Hepatocyte (in vitro differentiated cells): ENCODE measurements around the gene IGDCC3. TPM values are rescaled to one million over a fixed set of nuclear protein-coding genes. Genes with fewer than 3 reads are reported as not detected.
A peak's percentile ranks its signal among the peaks of the same experiment; 100 is the strongest.

Source experiments
- DNase-seq: peaks from one replicate; pipeline ENCODE4 v3.0.0-alpha.2; 2016; ENCODE audit warnings: low spot score
- H2AFZ ChIP-seq: fragments of 200-600 bp; sonication (generic); 2 replicates; pipeline ENCODE4 v1.6.0; 2016; ENCODE audit warnings: antibody characterized with exemption, mild to moderate bottlenecking
- H3K27ac ChIP-seq: fragments of 200-600 bp; sonication (generic); 2 replicates; pipeline ENCODE4 v1.5.1; 2016; ENCODE audit warnings: mild to moderate bottlenecking
- H3K27me3 ChIP-seq: fragments of 200-600 bp; sonication (generic); 2 replicates; pipeline ENCODE4 v1.6.1; 2016
- H3K36me3 ChIP-seq: fragments of 200-600 bp; sonication (generic); replicated peaks from 2 replicates; pipeline ENCODE4 v1.5.1; 2016; ENCODE audit warnings: low read depth; ENCODE audit not compliant: insufficient read depth
- H3K4me1 ChIP-seq: fragments of 200-600 bp; sonication (generic); 2 replicates; pipeline ENCODE4 v1.5.1; 2016; ENCODE audit warnings: mild to moderate bottlenecking, moderate library complexity; ENCODE audit not compliant: insufficient read depth
- H3K4me2 ChIP-seq: fragments of 200-600 bp; sonication (generic); 2 replicates; pipeline ENCODE4 v1.6.0; 2016
- H3K4me3 ChIP-seq: fragments of 200-600 bp; sonication (generic); 2 replicates; pipeline ENCODE4 v1.5.1; 2016; ENCODE audit warnings: mild to moderate bottlenecking
- H3K79me2 ChIP-seq: fragments of 200-600 bp; sonication (generic); 2 replicates; pipeline ENCODE4 v1.6.0; 2017; ENCODE audit warnings: mild to moderate bottlenecking
- H3K9me2 ChIP-seq: fragments of 200-600 bp; sonication (generic); replicated peaks from 2 replicates; pipeline ENCODE4 v1.6.0; 2017; ENCODE audit warnings: mild to moderate bottlenecking; ENCODE audit not compliant: insufficient read depth
- H3K9me3 ChIP-seq: fragments of 200-600 bp; sonication (generic); 2 replicates; pipeline ENCODE4 v1.5.1; 2016; ENCODE audit warnings: low read depth, mild to moderate bottlenecking
- H4K20me1 ChIP-seq: fragments of 200-600 bp; sonication (generic); 2 replicates; pipeline ENCODE4 v1.6.0; 2016; ENCODE audit warnings: mild to moderate bottlenecking; ENCODE audit not compliant: insufficient read depth, poor library complexity, severe bottlenecking
- EZH2 ChIP-seq: fragments of 200-600 bp; sonication (generic); IDR thresholded peaks from 2 replicates; pipeline ENCODE4 v1.6.1; 2016; ENCODE audit warnings: antibody characterized with exemption, mild to moderate bottlenecking, borderline replicate concordance
- EZH2phosphoT487 ChIP-seq: fragments of 200-600 bp; sonication (generic); IDR thresholded peaks from one replicate; pipeline ENCODE4 v1.6.1; 2018; ENCODE audit warnings: antibody characterized with exemption, mild to moderate bottlenecking, low read depth, moderate library complexity; ENCODE audit not compliant: unreplicated experiment, severe bottlenecking
- WGBS: methylation state at CpG from one replicate; pipeline ENCODE4 v1.1.6; 2016; ENCODE audit warnings: low lambda C conversion rate; ENCODE audit errors: missing lambda C conversion rate; 5-methylcytosine and 5-hydroxymethylcytosine counted together
- polyA plus RNA-seq: library from polyadenylated mRNA; unstranded; fragments of >200 nt; fragmentation: Nextera tagmentation; extraction: Ambion mirVana; gene quantifications from 2 replicates; pipeline ENCODE4 v1.2.1, GENCODE V29; 2016
- total RNA-seq: library from RNA; depleted of rRNA; stranded (reverse); fragments of >200 nt; gene quantifications from 2 replicates; pipeline ENCODE4 v1.2.3, GENCODE V29; 2014
- TF ChIP-seq, protein P1 (sequence below): fragments of 200-600 bp; sonication (generic); IDR thresholded peaks from 2 replicates; pipeline ENCODE4 v1.5.1; 2016; ENCODE audit warnings: antibody characterized with exemption, mild to moderate bottlenecking; ENCODE audit not compliant: poor library complexity

The IGDCC3 gene
- total and polyA plus RNA-seq, 2 experiments from 2014 or later, result 8.1 to 14.8 TPM

DNA sequence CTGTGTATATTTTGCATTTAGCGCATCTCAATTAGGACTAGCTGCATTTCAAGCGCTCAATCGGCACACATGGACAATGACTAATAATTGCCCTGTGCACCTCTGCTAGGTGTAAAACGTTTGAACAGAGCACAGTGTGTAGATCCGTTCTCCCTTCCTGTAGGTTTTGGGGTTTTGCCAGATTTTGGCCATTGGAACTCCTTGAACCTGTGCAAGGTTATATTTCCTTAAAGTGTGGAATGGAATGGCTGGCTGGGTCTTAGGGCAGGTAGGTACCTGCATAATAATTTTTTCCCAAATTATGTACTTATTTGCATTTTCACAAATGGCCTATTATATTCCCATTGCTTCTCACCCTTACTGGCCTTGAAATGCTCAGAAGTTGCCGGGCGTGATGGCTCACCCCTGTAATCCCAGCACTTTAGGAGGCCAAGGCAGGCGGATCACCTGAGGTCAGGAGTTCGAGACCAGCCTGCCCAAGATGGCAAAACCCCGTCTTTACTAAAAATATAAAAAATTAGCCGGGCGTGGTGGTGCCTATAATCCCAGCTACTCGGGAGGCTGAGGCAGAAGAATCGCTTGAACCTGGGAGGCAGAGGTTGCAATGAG is 72.5 kb downstream of the IGDCC3 start:
- Histone ChIP-seq H2AFZ (no peak overlapping the region), H3K36me3 (no peaks in the 10 kb centered on the region), H3K9me2 (no peaks in the 10 kb centered on the region), H3K27me3 (no peaks in the 10 kb centered on the region), H3K9me3 (no peaks in the 10 kb centered on the region), H3K4me1 (peaks cover 8% of the 10 kb centered on the region), H3K4me3 (no peak overlapping the region), H3K79me2 (no peaks in the 10 kb centered on the region), H4K20me1 (no peaks in the 10 kb centered on the region), H3K27ac (peak overlapping the region; percentile 81), H3K4me2 (peak overlapping the region; percentile 52)
- TF ChIP-seq EZH2phosphoT487 (no peak), EZH2 (no peak)
- TF ChIP-seq, protein P1, sequence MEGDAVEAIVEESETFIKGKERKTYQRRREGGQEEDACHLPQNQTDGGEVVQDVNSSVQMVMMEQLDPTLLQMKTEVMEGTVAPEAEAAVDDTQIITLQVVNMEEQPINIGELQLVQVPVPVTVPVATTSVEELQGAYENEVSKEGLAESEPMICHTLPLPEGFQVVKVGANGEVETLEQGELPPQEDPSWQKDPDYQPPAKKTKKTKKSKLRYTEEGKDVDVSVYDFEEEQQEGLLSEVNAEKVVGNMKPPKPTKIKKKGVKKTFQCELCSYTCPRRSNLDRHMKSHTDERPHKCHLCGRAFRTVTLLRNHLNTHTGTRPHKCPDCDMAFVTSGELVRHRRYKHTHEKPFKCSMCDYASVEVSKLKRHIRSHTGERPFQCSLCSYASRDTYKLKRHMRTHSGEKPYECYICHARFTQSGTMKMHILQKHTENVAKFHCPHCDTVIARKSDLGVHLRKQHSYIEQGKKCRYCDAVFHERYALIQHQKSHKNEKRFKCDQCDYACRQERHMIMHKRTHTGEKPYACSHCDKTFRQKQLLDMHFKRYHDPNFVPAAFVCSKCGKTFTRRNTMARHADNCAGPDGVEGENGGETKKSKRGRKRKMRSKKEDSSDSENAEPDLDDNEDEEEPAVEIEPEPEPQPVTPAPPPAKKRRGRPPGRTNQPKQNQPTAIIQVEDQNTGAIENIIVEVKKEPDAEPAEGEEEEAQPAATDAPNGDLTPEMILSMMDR, result no peak
- WGBS, result 64% methylated on average over 14 of the region's 14 CpGs
- DNase-seq, result no peak

DNA sequence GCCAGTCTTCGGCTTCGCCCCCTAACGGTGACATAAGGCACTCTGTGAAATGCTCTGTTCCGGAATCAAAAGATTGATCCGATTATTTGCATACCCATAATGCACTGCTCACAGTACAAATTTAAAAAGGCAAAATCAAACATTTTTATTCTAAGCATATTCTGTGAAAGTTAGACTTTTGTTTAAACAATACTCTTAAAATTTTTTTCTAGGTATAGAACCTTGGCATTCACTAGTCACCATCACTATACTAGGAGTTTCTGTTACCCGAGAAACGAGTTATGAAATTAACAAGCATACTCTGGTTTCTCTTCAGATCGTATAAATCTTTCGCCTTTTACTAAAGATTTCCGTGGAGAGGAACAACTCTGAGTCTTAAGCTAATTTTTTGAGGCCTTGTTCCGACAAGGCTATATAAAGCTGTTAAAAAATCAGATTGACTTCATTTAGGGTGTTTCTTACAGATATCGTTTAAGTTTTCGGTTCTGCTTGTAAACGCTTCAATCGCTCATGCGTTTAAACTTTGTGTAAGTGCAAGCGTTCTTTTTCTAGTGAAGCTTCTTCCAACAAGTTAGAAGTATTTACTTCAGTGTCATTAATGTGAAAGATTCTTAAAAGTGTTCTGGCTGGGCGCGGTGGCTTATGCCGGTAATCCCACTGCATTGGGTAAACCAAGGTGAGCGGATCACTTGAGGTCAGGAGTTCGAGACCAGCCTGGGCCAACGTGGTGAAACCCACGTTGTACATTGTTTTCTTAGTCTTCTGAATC is 73.2 kb downstream of the IGDCC3 start, which contains the start of gene RNU5B-1:
TSS of gene RNU5B-1 (plus strand) at position 297 of the 769 bp plus-strand sequence.
- Histone ChIP-seq H3K4me2 (peak within 1 kb of the TSS; percentile 77), H3K27me3 (no peaks in the 10 kb centered on the region), H3K79me2 (no peaks in the 10 kb centered on the region), H3K9me2 (no peaks in the 10 kb centered on the region), H3K36me3 (no peaks in the 10 kb centered on the region), H3K4me1 (peaks cover 6% of the 10 kb centered on the region), H2AFZ (peak within 1 kb of the TSS; percentile 60), H4K20me1 (no peaks in the 10 kb centered on the region), H3K27ac (peak within 1 kb of the TSS; percentile 81), H3K9me3 (no peaks in the 10 kb centered on the region), H3K4me3 (peak within 1 kb of the TSS; percentile 17)
- TF ChIP-seq EZH2, result no peak
- TF ChIP-seq, protein P1, result peak; percentile 89
- peak; percentile 91 for DNase-seq
- WGBS, result 1% methylated on average over 24 of the region's 24 CpGs

DNA sequence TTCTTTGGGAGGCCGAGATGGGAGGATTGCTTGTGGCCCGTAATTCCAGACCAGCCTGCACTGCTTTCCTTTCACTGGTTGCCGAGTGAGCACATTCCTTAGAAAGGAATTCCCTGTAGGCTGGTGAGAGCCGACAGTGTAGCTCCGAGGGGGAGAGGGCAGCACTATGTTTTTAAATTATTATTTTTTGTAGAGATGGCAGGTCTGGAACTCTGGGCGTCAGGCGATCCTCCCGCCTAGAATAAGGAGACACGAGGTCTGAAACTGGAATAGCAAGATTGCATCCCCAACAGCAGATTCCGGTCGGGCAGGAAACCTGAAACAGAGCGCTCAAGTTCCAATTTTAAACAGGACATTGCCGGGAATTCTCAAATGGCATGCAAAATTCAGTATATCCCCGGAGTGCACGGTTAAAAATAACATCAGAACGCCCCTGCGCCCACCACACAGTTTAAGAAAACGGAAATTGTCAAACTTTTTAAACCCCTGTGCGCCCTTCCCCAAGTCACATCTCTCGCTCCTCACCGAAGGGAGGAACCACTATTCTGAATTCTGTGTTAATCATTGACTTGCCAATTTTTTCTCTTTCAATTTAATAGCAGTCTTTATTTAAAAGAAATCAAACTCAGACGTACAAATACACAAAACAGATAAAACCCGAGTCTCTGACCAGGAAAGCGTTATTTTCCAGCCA is 74.0 kb downstream of the IGDCC3 start:
- peak; percentile 71 for DNase-seq
- Histone ChIP-seq H3K36me3 (no peaks in the 10 kb centered on the region), H3K27me3 (no peaks in the 10 kb centered on the region), H3K4me3 (peak overlapping the region; percentile 17), H2AFZ (peak overlapping the region; percentile 60), H3K9me3 (no peaks in the 10 kb centered on the region), H3K79me2 (no peaks in the 10 kb centered on the region), H4K20me1 (no peaks in the 10 kb centered on the region), H3K4me2 (peak overlapping the region; percentile 77), H3K9me2 (no peaks in the 10 kb centered on the region), H3K4me1 (peaks cover 6% of the 10 kb centered on the region), H3K27ac (peak overlapping the region; percentile 81)
- no peak for TF ChIP-seq EZH2phosphoT487
- TF ChIP-seq EZH2, result no peak
- WGBS, result 7% methylated on average over 24 of the region's 24 CpGs

DNA sequence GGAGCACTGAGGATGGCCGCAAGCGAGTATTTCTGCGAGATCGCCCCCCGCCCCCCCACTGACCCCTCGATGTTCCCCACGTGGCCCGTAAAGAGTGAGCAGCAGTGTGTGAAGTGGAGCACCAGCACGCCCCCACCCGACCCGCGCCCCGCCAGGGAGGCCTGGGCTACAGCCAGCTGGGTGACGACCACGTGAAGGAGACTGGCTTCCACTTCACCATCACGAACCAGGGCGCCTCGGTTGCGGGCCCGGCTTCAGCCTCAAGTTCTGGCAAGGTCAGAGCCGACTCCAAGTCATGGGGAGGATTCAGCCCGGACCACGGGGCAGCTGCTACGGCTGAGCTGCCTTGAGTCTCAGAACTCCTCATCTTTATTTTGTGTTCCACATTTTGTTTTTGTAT is 75.7 kb downstream of the IGDCC3 start:
- DNase-seq, result no peak
- no peak overlapping the region for H2AFZ ChIP-seq

More for the DNA sequence above, 75.7 kb downstream of the IGDCC3 start:
- H3K4me1 ChIP-seq, result peaks cover 6% of the 10 kb centered on the region
- no peaks in the 10 kb centered on the region for H3K9me3 ChIP-seq
- no peaks in the 10 kb centered on the region for H3K79me2 ChIP-seq
- WGBS, result 89% methylated on average over 14 of the region's 24 CpGs
- no peak overlapping the region for H3K27ac ChIP-seq
- no peak overlapping the region for H3K4me2 ChIP-seq
- H3K9me2 ChIP-seq, result no peaks in the 10 kb centered on the region
- no peaks in the 10 kb centered on the region for H3K27me3 ChIP-seq
- no peak overlapping the region for H3K4me3 ChIP-seq
- TF ChIP-seq, protein P1, result no peak
- no peak for TF ChIP-seq EZH2
- TF ChIP-seq EZH2phosphoT487, result no peak
- no peaks in the 10 kb centered on the region for H4K20me1 ChIP-seq
- H3K36me3 ChIP-seq, result no peaks in the 10 kb centered on the region
